Esophagus muscularis mucosa (tissue), 4 donors: ENCODE results near the gene TBC1D22A. TPM values are rescaled to one million over a fixed set of nuclear protein-coding genes. Genes with fewer than 3 reads are reported as not detected.

ENCODE experiments used
- DNase-seq: peaks from one replicate; pipeline ENCODE4 v3.0.0-alpha.2; 2017; ENCODE audit errors: extremely low spot score
- H3K27ac ChIP-seq, 4 donors: fragments of 200-600 bp; sonication (generic); replicated peaks in 1 of 4; 1 replicate in 3 of 4; 2 replicates in 1 of 4; pipeline ENCODE4 v1.5.1; 2016 to 2019; ENCODE audit warnings: mild to moderate bottlenecking in 1 of 4
- H3K27me3 ChIP-seq, 4 donors: fragments of 200-600 bp; sonication (generic); one replicate each; pipeline versions ENCODE4 v1.5.1 to v1.6.0; 2016 to 2019
- H3K36me3 ChIP-seq, 4 donors: fragments of 200-600 bp; sonication (generic); one replicate each; pipeline ENCODE4 v1.5.1; 2016 to 2019
- H3K4me1 ChIP-seq, 4 donors: fragments of 200-600 bp; sonication (generic); one replicate each; pipeline ENCODE4 v1.5.1; 2016 to 2019
- H3K4me3 ChIP-seq, 4 donors: fragments of 200-600 bp; sonication (generic); 1 replicate in 2 of 4; 2 replicates in 2 of 4; pipeline ENCODE4 v1.5.1; 2016 to 2019; ENCODE audit warnings: mild to moderate bottlenecking in 4 of 4, moderate library complexity in 1 of 4
- H3K9me3 ChIP-seq, 4 donors: fragments of 200-600 bp; sonication (generic); 1 replicate in 3 of 4; 2 replicates in 1 of 4; pipeline ENCODE4 v1.5.1; 2016 to 2019
- CTCF ChIP-seq, 3 experiments: fragments of 200-600 bp in 2 of 3; fragments of 450-650 bp in 1 of 3; sonication (generic) in 2 of 3; IDR thresholded peaks; one replicate each; pipeline ENCODE4 v1.5.1; 2017 to 2019; ENCODE audit warnings: antibody characterized with exemption in 3 of 3, mild to moderate bottlenecking in 2 of 3, moderate library complexity in 1 of 3
- EP300 ChIP-seq: sonication (generic); formaldehyde crosslinking; IDR thresholded peaks from one replicate; pipeline ENCODE4 v1.6.1; 2017; ENCODE audit warnings: antibody characterized with exemption
- POLR2A ChIP-seq: fragments of 450-650 bp; IDR thresholded peaks from one replicate; pipeline ENCODE4 v1.6.1; 2017; ENCODE audit warnings: antibody characterized with exemption, moderate library complexity, mild to moderate bottlenecking, low read depth
- POLR2AphosphoS5 ChIP-seq, 2 donors: sonication (generic); formaldehyde crosslinking; IDR thresholded peaks; one replicate each; pipeline ENCODE4 v1.6.1; 2017; ENCODE audit warnings: antibody characterized with exemption in 2 of 2
- WGBS: methylation state at CpG from one replicate; pipeline ENCODE4 v1.1.5; 2018; 5-methylcytosine and 5-hydroxymethylcytosine counted together
- intact Hi-C: fragments of 100-400 bp; cut with DNase I; formaldehyde crosslinking; loops from one replicate; pipeline ENCODE4 v1.15.1; 2023
- total RNA-seq, 4 donors: library from RNA; depleted of rRNA; stranded (reverse); fragments of >200 nt; gene quantifications; one replicate each; pipeline versions ENCODE4 v1.1.0 to v1.2.1, GENCODE V29; 2016

The TBC1D22A gene
- total RNA-seq, 4 donors from 2014 or later = 15.2 to 20.7 (median 18.8) TPM

- H3K36me3 ChIP-seq = peaks cover 0 to 6% (median 3%) of the 10 kb centered on the region in 4 donors
- no peak overlapping the region for H3K4me3 ChIP-seq
- H3K27me3 ChIP-seq = no peaks in the 10 kb centered on the region
- 96% methylated on average over 7 of the region's 7 CpGs for WGBS
- TF ChIP-seq POLR2AphosphoS5 (IDR thresholded peaks at IDR 0.05) = no peak
- no peak for TF ChIP-seq CTCF (IDR thresholded peaks at IDR 0.05)
- TF ChIP-seq EP300 = no peak
- no peak for TF ChIP-seq POLR2A
- H3K9me3 ChIP-seq = peaks cover 0 to 26% (median 19%) of the 10 kb centered on the region in 4 donors
- no peaks in the 10 kb centered on the region for H3K4me1 ChIP-seq
- DNase-seq = no peak
- intact Hi-C loops = no loop called here
- H3K27ac ChIP-seq = no peak overlapping the region
Measured at GRCh38 chr22:47074105-47074504, 311.7 kb downstream of the TBC1D22A start.

- H3K27me3 ChIP-seq = no peaks in the 10 kb centered on the region
- no peak for DNase-seq
- H3K9me3 ChIP-seq = peaks cover 0 to 26% (median 19%) of the 10 kb centered on the region in 4 donors
- no peak overlapping the region for H3K27ac ChIP-seq
- TF ChIP-seq POLR2A = no peak
- no peak for TF ChIP-seq CTCF (IDR thresholded peaks at IDR 0.05)
- no peak for TF ChIP-seq POLR2AphosphoS5 (IDR thresholded peaks at IDR 0.05)
- no peak for TF ChIP-seq EP300
- no peaks in the 10 kb centered on the region for H3K4me1 ChIP-seq
- H3K36me3 ChIP-seq = peaks cover 0 to 6% (median 3%) of the 10 kb centered on the region in 4 donors
- intact Hi-C loops = no loop called here
- no peak overlapping the region for H3K4me3 ChIP-seq
Measured at GRCh38 chr22:47075568-47075967, 313.1 kb downstream of the TBC1D22A start.

GRCh38 chr22:47076758-47077157 lies 314.3 kb downstream of the TBC1D22A start:
- intact Hi-C loops = no loop called here

GRCh38 chr22:47080100-47080499 lies 317.6 kb downstream of the TBC1D22A start:
- WGBS = 85% methylated on average over 3 of the region's 3 CpGs
- no peak overlapping the region for H3K4me3 ChIP-seq
- intact Hi-C loops = no loop called here

More at GRCh38 chr22:47076758-47077157, 314.3 kb downstream of the TBC1D22A start:
- Histone ChIP-seq H3K4me3 (no peak overlapping the region), H3K4me1 (no peaks in the 10 kb centered on the region), H3K9me3 (peaks cover 0 to 26% (median 19%) of the 10 kb centered on the region in 4 donors), H3K27me3 (no peaks in the 10 kb centered on the region), H3K36me3 (peaks cover 0 to 6% (median 3%) of the 10 kb centered on the region in 4 donors), H3K27ac (no peak overlapping the region)
- DNase-seq = no peak
- 96% methylated on average over 2 of the region's 2 CpGs for WGBS
- TF ChIP-seq POLR2AphosphoS5 (IDR thresholded peaks at IDR 0.05) (no peak), POLR2A (no peak), EP300 (no peak), CTCF (IDR thresholded peaks at IDR 0.05) (no peak)

More at GRCh38 chr22:47080100-47080499, 317.6 kb downstream of the TBC1D22A start:
- Histone ChIP-seq H3K36me3 (no peaks in the 10 kb centered on the region), H3K9me3 (peaks cover 0 to 14% (median 8%) of the 10 kb centered on the region in 4 donors), H3K27me3 (no peaks in the 10 kb centered on the region), H3K27ac (no peak overlapping the region), H3K4me1 (no peaks in the 10 kb centered on the region)
- DNase-seq = no peak
- TF ChIP-seq EP300 (no peak), POLR2A (no peak), CTCF (IDR thresholded peaks at IDR 0.05) (no peak), POLR2AphosphoS5 (IDR thresholded peaks at IDR 0.05) (no peak)
